Ovary (tissue), 9 donors: ENCODE data around the gene PRDX3. TPM values are rescaled to one million over a fixed set of nuclear protein-coding genes. Genes with fewer than 3 reads are reported as not detected.

Experiments
- DNase-seq, 5 donors: peaks; one replicate each; pipeline ENCODE4 v3.0.0-alpha.2; 2019 to 2020
- H3K27ac ChIP-seq, 2 donors: fragments of 200-600 bp; one replicate each; pipeline versions ENCODE4 v1.5.1 to v1.8.0; 2019 to 2022
- H3K27me3 ChIP-seq: fragments of 200-600 bp; one replicate; pipeline ENCODE4 v1.8.0; 2022
- H3K36me3 ChIP-seq: fragments of 200-600 bp; sonication (generic); one replicate; pipeline ENCODE4 v1.5.1; 2019
- H3K4me1 ChIP-seq: one replicate; pipeline ENCODE4 v1.8.1; 2013; ENCODE audit warnings: mild to moderate bottlenecking, moderate library complexity; ENCODE audit not compliant: insufficient read depth
- H3K4me3 ChIP-seq: fragments of 200-600 bp; sonication (generic); one replicate; pipeline ENCODE4 v1.5.1; 2017
- H3K9me3 ChIP-seq, 2 donors: fragments of 200-600 bp in 1 of 2; sonication (generic) in 1 of 2; one replicate each; pipeline versions ENCODE4 v1.5.1 to v1.8.1; 2013 to 2019; ENCODE audit warnings: mild to moderate bottlenecking in 1 of 2, moderate library complexity in 1 of 2
- EP300 ChIP-seq: sonication (generic); formaldehyde crosslinking; IDR thresholded peaks from one replicate; pipeline ENCODE4 v1.6.1; 2017; ENCODE audit warnings: antibody characterized with exemption
- POLR2A ChIP-seq: fragments of 450-650 bp; IDR thresholded peaks from one replicate; pipeline ENCODE4 v1.6.1; 2017; ENCODE audit warnings: antibody characterized with exemption, mild to moderate bottlenecking, moderate library complexity
- WGBS, 3 donors: extraction: QIAGEN DNeasy Blood & Tissue Kit in 1 of 3; methylation state at CpG; one replicate each; pipeline versions ENCODE4 v1.1.5 to v1.1.7; 2013 to 2017; 5-methylcytosine and 5-hydroxymethylcytosine counted together
- intact Hi-C, 4 donors: fragments of 100-400 bp; cut with DNase I; formaldehyde crosslinking; loops; one replicate each; pipeline versions ENCODE4 v1.11.0 to v1.15.1; 2022 to 2023
- polyA plus RNA-seq, 2 donors: library from polyadenylated mRNA; stranded (reverse); fragments of 200-250 nt in 1 of 2; fragments of 350-450 nt in 1 of 2; fragmentation: Illumina TruSeq in 1 of 2; extraction: RNeasy Lipid Tissue Mini Kit (QIAGEN cat#74804) in 1 of 2; gene quantifications; one replicate each; pipeline ENCODE4 v1.2.3, GENCODE V29; 2013 to 2014
- total RNA-seq, 7 donors: library from RNA; depleted of rRNA in 2 of 7; stranded (reverse); fragments of >200 nt in 2 of 7; fragmentation: NEBNext Ultra II Directional in 3 of 7; extraction: Animal tissue kit (Norgen Biotek cat#: 25700) in 3 of 7; gene quantifications; one replicate each; pipeline versions ENCODE4 v1.1.0 to v1.2.4, GENCODE V29; 2016 to 2023
- TF ChIP-seq, protein P1 (sequence below), 3 donors: fragments of 450-650 bp in 2 of 3; fragments of 200-600 bp in 1 of 3; IDR thresholded peaks; one replicate each; pipeline versions ENCODE4 v1.5.1 to v1.8.0; 2016 to 2022; ENCODE audit warnings: antibody characterized with exemption in 3 of 3, mild to moderate bottlenecking in 1 of 3
- donor health status: DM: no; HTN: no; CAD: no; lungs with moderate emphysema.
- donor health status: DM: no; HTN: no; CAD: no.
- donor health status: Bipolar disorder and iron deficiency.
- donor health status: DM: yes; HTN: yes; CAD: no.
- donor health status: DM: no; HTN: no; CAD: no.
- donor health status: DM: yes; HTN: yes; CAD: no.

PRDX3 gene
- total and polyA plus RNA-seq, 9 donors, result 65.7 to 159 (median 81.8) TPM

DNA sequence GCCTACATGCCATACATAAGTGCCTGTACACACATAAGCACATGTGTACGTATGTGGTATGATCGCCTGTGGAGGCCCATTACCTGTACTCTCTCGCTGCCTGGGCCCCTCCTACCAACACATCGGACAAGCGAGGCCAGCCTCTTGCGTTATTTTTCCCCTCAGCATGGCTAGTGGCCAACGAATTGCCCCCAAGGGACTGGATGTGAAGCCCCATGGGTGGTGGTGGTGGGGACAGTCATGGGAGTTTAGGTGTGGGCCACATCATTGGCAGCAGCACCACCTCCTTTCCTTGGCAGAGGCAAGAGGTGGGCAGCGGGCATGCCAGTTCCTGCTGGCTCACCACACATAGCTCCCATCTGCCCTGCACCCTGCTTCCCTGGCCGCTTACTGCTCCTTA is 38.8 kb upstream of the PRDX3 start:
- TF ChIP-seq POLR2A, result no peak
- TF ChIP-seq, protein P1, sequence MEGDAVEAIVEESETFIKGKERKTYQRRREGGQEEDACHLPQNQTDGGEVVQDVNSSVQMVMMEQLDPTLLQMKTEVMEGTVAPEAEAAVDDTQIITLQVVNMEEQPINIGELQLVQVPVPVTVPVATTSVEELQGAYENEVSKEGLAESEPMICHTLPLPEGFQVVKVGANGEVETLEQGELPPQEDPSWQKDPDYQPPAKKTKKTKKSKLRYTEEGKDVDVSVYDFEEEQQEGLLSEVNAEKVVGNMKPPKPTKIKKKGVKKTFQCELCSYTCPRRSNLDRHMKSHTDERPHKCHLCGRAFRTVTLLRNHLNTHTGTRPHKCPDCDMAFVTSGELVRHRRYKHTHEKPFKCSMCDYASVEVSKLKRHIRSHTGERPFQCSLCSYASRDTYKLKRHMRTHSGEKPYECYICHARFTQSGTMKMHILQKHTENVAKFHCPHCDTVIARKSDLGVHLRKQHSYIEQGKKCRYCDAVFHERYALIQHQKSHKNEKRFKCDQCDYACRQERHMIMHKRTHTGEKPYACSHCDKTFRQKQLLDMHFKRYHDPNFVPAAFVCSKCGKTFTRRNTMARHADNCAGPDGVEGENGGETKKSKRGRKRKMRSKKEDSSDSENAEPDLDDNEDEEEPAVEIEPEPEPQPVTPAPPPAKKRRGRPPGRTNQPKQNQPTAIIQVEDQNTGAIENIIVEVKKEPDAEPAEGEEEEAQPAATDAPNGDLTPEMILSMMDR (IDR thresholded peaks at IDR 0.05), result no peak
- no peak for TF ChIP-seq EP300
- WGBS, 3 donors, result 90 to 96% (median 94%) methylated on average over 9 of the region's 9 CpGs
- intact Hi-C loops, result loop anchor here in 1 of 4 donors (10.0 kb wide), 1 partner anchor 67 kb away; no protein-coding TSS in a partner anchor

DNA sequence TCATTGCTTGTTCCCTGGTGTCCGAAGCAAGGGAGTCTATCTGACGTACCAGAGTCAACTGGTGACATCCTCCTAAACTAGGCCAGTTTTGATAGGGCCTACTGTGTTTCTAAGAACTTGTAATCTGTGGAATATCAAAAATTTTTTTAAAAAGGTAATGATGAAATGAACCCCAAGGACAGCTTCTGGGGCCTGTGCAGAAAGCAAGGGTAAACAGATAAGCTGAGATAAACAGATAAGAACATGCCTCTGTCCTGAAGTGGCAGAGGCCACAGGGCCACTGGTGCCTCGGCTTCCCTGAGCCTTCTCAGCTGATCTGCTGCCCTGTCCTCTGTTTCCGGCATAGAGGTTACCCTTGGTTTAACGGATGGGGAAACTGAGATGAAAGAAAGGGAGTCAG is 37.5 kb upstream of the PRDX3 start:
- Histone ChIP-seq H3K9me3 (no peaks in the 10 kb centered on the region), H3K27ac (no peak overlapping the region), H3K4me3 (no peak overlapping the region), H3K36me3 (no peaks in the 10 kb centered on the region), H3K27me3 (no peaks in the 10 kb centered on the region), H3K4me1 (peaks cover 31% of the 10 kb centered on the region)
- WGBS, 3 donors, result 91 to 93% (median 92%) methylated on average over 5 of the region's 5 CpGs
- TF ChIP-seq POLR2A (no peak), EP300 (no peak)
- TF ChIP-seq, protein P1 (IDR thresholded peaks at IDR 0.05), result no peak
- DNase-seq, result no peak
- intact Hi-C loops, result loop anchor here in 1 of 4 donors (10.0 kb wide), 1 partner anchor 69 kb away; no protein-coding TSS in a partner anchor

More for the DNA sequence above, 38.8 kb upstream of the PRDX3 start:
- no peak overlapping the region for H3K4me3 ChIP-seq
- H3K36me3 ChIP-seq, result no peaks in the 10 kb centered on the region
- H3K27ac ChIP-seq, result no peak overlapping the region
- no peaks in the 10 kb centered on the region for H3K9me3 ChIP-seq
- H3K4me1 ChIP-seq, result peaks cover 32% of the 10 kb centered on the region
- DNase-seq, result peak in 3 of 5 donors; percentile 48 to 57 (median 54)
- H3K27me3 ChIP-seq, result no peaks in the 10 kb centered on the region

DNA sequence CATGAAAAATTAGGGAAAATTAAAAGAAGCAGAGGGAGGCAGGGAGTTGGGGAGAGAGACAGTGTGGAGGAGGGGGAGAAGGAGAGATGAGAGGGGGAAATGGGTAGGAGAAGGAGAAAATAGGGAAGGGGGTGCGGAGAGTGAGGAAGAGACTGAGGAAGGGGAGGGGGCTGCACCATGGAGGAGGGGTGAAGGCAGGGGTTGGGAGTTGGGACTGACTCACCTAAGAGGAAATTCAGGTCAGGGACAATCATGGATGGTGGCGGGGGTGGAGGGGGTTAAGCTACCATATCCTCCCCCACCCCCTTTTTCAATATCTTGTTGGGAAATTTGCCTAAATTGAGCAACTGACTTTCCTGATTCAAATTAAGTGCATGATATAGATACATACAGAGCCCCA is 36.8 kb upstream of the PRDX3 start:
- Histone ChIP-seq H3K9me3 (no peaks in the 10 kb centered on the region), H3K36me3 (no peaks in the 10 kb centered on the region), H3K4me1 (peaks cover 28% of the 10 kb centered on the region), H3K4me3 (no peak overlapping the region), H3K27ac (no peak overlapping the region), H3K27me3 (no peaks in the 10 kb centered on the region)
- no peak for TF ChIP-seq EP300
- TF ChIP-seq, protein P1 (IDR thresholded peaks at IDR 0.05), result no peak
- TF ChIP-seq POLR2A, result no peak
- intact Hi-C loops, result loop anchor here in 1 of 4 donors (10.0 kb wide), 1 partner anchor 69 kb away; no protein-coding TSS in a partner anchor
- 85 to 96% (median 93%) methylated on average over 2 of the region's 2 CpGs for WGBS, 3 donors
- no peak for DNase-seq

DNA sequence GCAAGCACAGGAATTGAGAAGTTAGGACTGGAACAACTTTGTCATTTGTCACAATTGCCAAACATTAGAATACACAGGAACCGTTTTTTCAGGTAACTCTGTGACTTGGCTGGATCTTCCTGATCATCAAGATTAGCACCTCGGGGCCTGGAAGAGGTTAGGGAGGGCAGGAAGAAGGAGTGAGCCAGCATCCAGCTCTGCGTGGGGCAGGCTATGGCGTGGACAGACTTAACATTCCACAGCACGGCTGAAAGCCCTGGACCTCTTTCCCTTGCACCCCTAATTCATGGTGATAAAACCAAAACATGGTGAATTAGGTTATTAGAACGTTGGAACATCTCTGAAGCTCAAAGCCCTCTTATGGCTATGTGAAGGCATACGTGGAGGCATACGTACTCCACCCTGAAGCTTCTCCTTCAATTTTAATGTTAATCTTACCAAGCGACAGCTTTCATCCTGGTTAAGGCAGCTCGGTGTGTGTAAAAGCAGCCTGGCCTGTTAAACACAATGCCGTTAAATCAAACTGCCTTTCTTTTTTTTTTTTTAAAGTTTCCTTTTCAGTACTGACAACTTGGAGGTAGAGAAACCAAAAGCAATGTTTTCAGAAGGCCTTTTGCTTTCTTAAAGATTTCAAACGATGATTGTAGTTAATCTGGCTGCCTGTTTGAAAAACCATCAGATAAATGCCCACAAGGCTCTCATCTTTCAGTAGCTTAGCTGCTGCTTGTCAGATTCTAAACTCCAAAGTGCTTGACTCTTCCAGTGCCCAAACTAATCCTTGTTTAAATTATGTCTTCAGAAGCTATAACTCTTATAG is 33.2 kb upstream of the PRDX3 start:
- peak overlapping the region in 1 of 2 donors; percentile 62 for H3K27ac ChIP-seq
- no peak for DNase-seq
- H3K36me3 ChIP-seq, result no peaks in the 10 kb centered on the region
- H3K4me1 ChIP-seq, result peaks cover 11% of the 10 kb centered on the region
- TF ChIP-seq EP300, result no peak
- TF ChIP-seq, protein P1 (IDR thresholded peaks at IDR 0.05), result no peak
- H3K27me3 ChIP-seq, result no peaks in the 10 kb centered on the region
- no peak overlapping the region for H3K4me3 ChIP-seq
- intact Hi-C loops, result loop anchor here in 1 of 4 donors (10.0 kb wide), 1 partner anchor 73 kb away; no protein-coding TSS in a partner anchor
- H3K9me3 ChIP-seq, result no peaks in the 10 kb centered on the region
- WGBS, 3 donors, result 22 to 35% (median 24%) methylated on average over 12 of the region's 12 CpGs
